MCF 10A (cell line): ENCODE data around the gene RAD51B. TPM values are rescaled to one million over a fixed set of nuclear protein-coding genes. Genes with fewer than 3 reads are reported as not detected.

ENCODE experiments used
- BruUV-seq: library from RNA; stranded (reverse); fragments of 400-500 nt; replicated peaks from 2 replicates; lab custom pipeline; 2021; lab: Mats Ljungman, UMichigan
- CTCF ChIA-PET: fragments of 300-600 bp; sonication (Branson Sonifier 250); formaldehyde crosslinking; extraction: SDS; loops from one replicate; lab custom pipeline; 2021; ENCODE audit warnings: antibody characterized with exemption, inconsistent platforms; lab: Yijun Ruan, JAX
- POLR2A ChIA-PET: fragments of 300-600, 350-650 bp; sonication (Branson Sonifier 250); formaldehyde crosslinking; extraction: SDS; loops from one replicate; lab custom pipeline; 2020; ENCODE audit warnings: antibody characterized with exemption, inconsistent platforms; lab: Yijun Ruan, JAX
- DNase-seq: peaks from one replicate; pipeline ENCODE4 v3.0.0-alpha.2; 2018; ENCODE audit not compliant: unreplicated experiment
- H3K27ac Mint-ChIP-seq: one replicate; pipeline ENCODE4 v1.8.0; 2022; ENCODE audit warnings: mild to moderate bottlenecking, low read depth, mixed read lengths; ENCODE audit not compliant: unreplicated experiment
- H3K27me3 Mint-ChIP-seq: one replicate; pipeline ENCODE4 v1.8.0; 2022; ENCODE audit warnings: mixed read lengths; ENCODE audit not compliant: insufficient read depth, unreplicated experiment
- H3K36me3 Mint-ChIP-seq: one replicate; pipeline ENCODE4 v1.8.0; 2022; ENCODE audit warnings: mild to moderate bottlenecking, moderate library complexity, mixed read lengths; ENCODE audit not compliant: insufficient read depth, unreplicated experiment
- H3K4me1 Mint-ChIP-seq: one replicate; pipeline ENCODE4 v1.8.0; 2022; ENCODE audit warnings: mixed read lengths; ENCODE audit not compliant: insufficient read depth, unreplicated experiment
- H3K4me3 Mint-ChIP-seq: one replicate; pipeline ENCODE4 v1.8.0; 2022; ENCODE audit warnings: mild to moderate bottlenecking, moderate library complexity, mixed read lengths; ENCODE audit not compliant: unreplicated experiment
- H3K9me3 Mint-ChIP-seq: one replicate; pipeline ENCODE4 v1.8.0; 2022; ENCODE audit warnings: mixed read lengths; ENCODE audit not compliant: unreplicated experiment
- CTCF ChIP-seq: fragments of 200-600 bp; IDR thresholded peaks from one replicate; pipeline ENCODE4 v1.8.0; 2022; ENCODE audit warnings: antibody characterized with exemption, mild to moderate bottlenecking; ENCODE audit not compliant: unreplicated experiment
- intact Hi-C: fragments of 100-400 bp; cut with micrococcal nuclease; formaldehyde crosslinking; loops from 2 replicates; pipeline ENCODE4 v1.14.1; 2022
- total RNA-seq: library from RNA; stranded (reverse); gene quantifications from 2 replicates; pipeline ENCODE4 v1.2.3, GENCODE V29; 2022

Gene RAD51B
- total RNA-seq, 1 experiment from 2014 or later = 14.6 TPM

GRCh38 chr14:68634874-68635595 is 815.5 kb downstream of the RAD51B start:
- Mint-ChIP-seq H3K4me3 (no peak overlapping the region), H3K4me1 (peaks cover 7% of the 10 kb centered on the region), H3K27me3 (no peaks in the 10 kb centered on the region), H3K36me3 (no peaks in the 10 kb centered on the region), H3K27ac (no peak overlapping the region), H3K9me3 (no peaks in the 10 kb centered on the region)
- TF ChIP-seq CTCF = no peak
- ChIA-PET POLR2A (interaction anchor here (0.6 to 1.3 kb wide), 3 partner anchors 8 to 28 kb away, joined by 3 read pairs; no protein-coding TSS in a partner anchor), CTCF (no interaction called here)
- DNase-seq = no peak
- intact Hi-C loops = no loop called here
- no TSS peak for BruUV-seq

GRCh38 chr14:68636597-68636996 is 817.0 kb downstream of the RAD51B start:
- Mint-ChIP-seq H3K27me3 (no peaks in the 10 kb centered on the region), H3K4me3 (no peak overlapping the region), H3K9me3 (peaks cover 8% of the 10 kb centered on the region), H3K36me3 (no peaks in the 10 kb centered on the region), H3K4me1 (peaks cover 7% of the 10 kb centered on the region), H3K27ac (no peak overlapping the region)
- ChIA-PET POLR2A (no interaction called here), CTCF (interaction anchor here (0.7 kb wide), 2 partner anchors 39 to 178 kb away, joined by 3 read pairs; no protein-coding TSS in a partner anchor)
- no peak for TF ChIP-seq CTCF
- BruUV-seq = no TSS peak
- no peak for DNase-seq
- intact Hi-C loops = no loop called here

- peaks cover 8% of the 10 kb centered on the region for H3K9me3 Mint-ChIP-seq
- H3K36me3 Mint-ChIP-seq = no peaks in the 10 kb centered on the region
- intact Hi-C loops = no loop called here
- peaks cover 7% of the 10 kb centered on the region for H3K4me1 Mint-ChIP-seq
- CTCF ChIA-PET = interaction anchor here (0.7 kb wide), 2 partner anchors 39 to 936 kb away, joined by 3 read pairs; no protein-coding TSS in a partner anchor
- no peak for DNase-seq
- H3K27ac Mint-ChIP-seq = no peak overlapping the region
- no TSS peak for BruUV-seq
- no peaks in the 10 kb centered on the region for H3K27me3 Mint-ChIP-seq
- POLR2A ChIA-PET = no interaction called here
- TF ChIP-seq CTCF = no peak
- H3K4me3 Mint-ChIP-seq = no peak overlapping the region
These were observed 817.8 kb downstream of the RAD51B start for GRCh38 chr14:68637106-68638021.
